HG02884 (cell line): Measurements from ENCODE around the gene PSTPIP2.
"Not testable (repeated sequence)": the region's sequence is repeated elsewhere in the genome, so short reads cannot be mapped to it uniquely, and the experiment has no call there.

Source experiments
- ATAC-seq: cut with Tn5 transposase; IDR thresholded peaks from one replicate; pipeline ENCODE4 v1.9.1; 2021; ENCODE audit warnings: mild to moderate bottlenecking, moderate library complexity; ENCODE audit not compliant: unreplicated experiment

PSTPIP2 gene

GRCh38 chr18:46070815-46071652 is 1.0 kb downstream of the PSTPIP2 start:
- ATAC-seq, result no peak

- no peak for ATAC-seq
These were observed 1.8 kb downstream of the PSTPIP2 start for GRCh38 chr18:46070232-46070631.

DNA sequence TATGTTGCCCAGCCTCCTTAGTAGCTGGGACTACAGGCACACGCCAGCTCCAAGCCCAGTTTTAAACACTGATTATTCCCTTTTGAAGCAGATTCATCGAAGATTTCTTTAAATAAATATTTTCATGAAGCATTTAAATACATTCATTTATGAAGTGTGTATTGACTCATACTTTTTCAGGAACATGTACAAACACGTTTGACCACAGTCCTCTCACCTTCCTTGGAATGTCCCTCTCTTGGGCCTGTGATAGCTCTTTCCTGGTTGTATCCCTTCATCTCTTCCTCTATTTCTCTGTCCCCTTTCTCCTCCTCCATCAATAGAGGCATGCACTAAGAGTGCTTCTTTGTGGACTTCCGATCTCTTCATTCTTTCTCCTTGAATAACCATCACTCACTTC is 2.5 kb downstream of the PSTPIP2 start:
- no peak for ATAC-seq

GRCh38 chr18:46068763-46069162 is 3.3 kb downstream of the PSTPIP2 start:
- no peak for ATAC-seq

GRCh38 chr18:46067438-46068007 is 4.5 kb downstream of the PSTPIP2 start:
- no peak for ATAC-seq

DNA sequence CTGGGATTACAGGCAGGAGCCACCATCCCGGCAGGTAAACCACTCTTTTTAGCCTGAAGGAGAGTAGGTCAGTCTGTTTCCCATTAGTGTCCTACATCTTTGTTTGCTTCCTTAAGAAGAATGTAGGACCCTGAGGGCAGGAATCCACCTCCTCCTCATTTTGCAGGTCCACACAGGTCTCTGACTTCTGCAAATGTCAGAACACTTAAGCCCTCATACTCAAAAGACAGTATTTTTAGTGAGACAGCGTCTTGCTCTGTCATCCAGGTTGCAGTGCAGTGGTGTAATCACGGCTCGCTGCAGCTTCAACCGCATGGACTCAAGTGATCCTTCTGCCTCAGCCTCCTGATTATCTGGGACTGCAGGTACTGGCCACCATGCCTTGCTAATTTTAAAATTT is 9.3 kb downstream of the PSTPIP2 start:
- ATAC-seq, result no peak

GRCh38 chr18:46061796-46062195 is 10.3 kb downstream of the PSTPIP2 start:
- no peak for ATAC-seq

DNA sequence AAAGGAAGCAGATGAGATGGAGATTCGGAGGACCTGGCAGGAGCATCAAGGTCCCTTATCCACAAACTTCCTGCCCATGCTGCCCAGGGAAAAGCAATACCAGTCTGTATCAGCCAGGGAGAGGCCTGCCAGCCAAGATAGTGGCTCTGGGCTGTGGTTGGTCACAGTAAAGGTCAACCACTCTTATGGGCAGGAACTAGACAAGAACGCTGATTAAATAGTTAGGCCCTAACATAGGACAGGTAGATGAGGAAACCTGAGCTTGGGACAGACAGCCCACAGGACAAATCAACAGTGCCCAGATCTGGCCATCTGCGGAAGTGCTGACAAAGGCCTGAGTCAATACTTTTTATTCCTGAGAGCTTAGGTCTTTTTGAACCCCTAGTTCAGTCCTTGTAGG is 10.7 kb downstream of the PSTPIP2 start:
- ATAC-seq, result no peak

GRCh38 chr18:46060359-46060841 is 11.7 kb downstream of the PSTPIP2 start:
- no peak for ATAC-seq

GRCh38 chr18:46055838-46056230 is 16.2 kb downstream of the PSTPIP2 start:
- no peak for ATAC-seq

- no peak for ATAC-seq
These were observed 16.9 kb downstream of the PSTPIP2 start for GRCh38 chr18:46054956-46055837.

DNA sequence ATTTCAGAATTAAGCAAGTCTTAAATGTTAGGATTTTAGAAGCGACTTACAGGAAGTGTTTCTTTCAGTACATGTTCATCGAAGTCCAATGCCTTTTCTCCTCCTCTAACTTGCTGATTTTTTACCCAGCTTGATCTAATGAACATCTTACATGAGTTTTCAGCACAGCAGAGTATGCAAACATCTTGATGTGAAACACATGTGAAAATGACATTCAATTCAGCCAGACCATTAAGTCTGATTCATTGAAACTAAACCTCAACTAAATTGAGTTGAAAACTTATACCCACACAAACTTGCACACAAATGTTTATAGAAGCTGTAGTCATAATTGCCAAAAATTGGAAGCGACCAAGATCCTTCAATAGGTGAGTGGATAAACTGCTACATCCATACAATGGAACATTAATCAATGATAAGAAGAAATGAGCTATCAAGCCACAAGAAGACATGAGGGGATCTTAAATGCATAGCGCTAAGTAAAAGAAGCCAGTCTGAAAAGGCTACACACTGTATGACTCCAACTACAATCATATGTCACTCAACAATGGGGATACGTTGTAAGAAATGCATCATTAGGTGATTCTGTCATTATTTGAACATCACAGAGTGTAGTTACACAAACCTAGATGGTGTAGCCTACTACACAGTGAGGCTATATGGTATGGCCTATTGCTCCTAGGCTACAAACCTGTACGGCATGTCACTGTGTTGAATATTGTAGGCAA is 18.5 kb downstream of the PSTPIP2 start:
- ATAC-seq, result no peak

GRCh38 chr18:46051731-46052461 is 20.2 kb downstream of the PSTPIP2 start:
- no peak for ATAC-seq

DNA sequence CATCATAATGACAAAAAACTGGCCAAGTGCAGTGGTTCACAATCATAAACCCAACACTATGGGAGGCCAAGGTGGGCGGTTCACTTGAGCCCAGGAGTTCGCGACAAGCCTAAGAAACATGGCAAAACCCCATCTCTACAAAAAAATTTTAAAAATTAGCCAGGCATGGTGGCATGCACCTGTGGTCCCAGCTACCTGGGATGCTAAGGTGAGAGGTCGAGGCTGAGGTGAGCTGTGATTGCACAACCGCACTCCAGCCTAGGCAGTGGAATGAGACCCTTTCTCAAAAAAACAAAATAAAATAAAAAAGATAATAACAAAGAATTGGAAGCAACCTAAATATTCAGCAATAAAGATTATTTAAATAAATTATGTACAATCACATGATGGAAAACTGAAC is 21.8 kb downstream of the PSTPIP2 start:
- no peak for ATAC-seq

GRCh38 chr18:46048641-46049040 is 23.4 kb downstream of the PSTPIP2 start:
- no peak for ATAC-seq

- ATAC-seq, result not testable (repeated sequence)
These were observed 24.7 kb downstream of the PSTPIP2 start for GRCh38 chr18:46047369-46047768.

GRCh38 chr18:46046688-46047087 is 25.4 kb downstream of the PSTPIP2 start:
- ATAC-seq, result no peak

GRCh38 chr18:46046126-46046525 is 25.9 kb downstream of the PSTPIP2 start:
- no peak for ATAC-seq

- ATAC-seq, result no peak
These were observed 29.4 kb downstream of the PSTPIP2 start for GRCh38 chr18:46042571-46043123.

DNA sequence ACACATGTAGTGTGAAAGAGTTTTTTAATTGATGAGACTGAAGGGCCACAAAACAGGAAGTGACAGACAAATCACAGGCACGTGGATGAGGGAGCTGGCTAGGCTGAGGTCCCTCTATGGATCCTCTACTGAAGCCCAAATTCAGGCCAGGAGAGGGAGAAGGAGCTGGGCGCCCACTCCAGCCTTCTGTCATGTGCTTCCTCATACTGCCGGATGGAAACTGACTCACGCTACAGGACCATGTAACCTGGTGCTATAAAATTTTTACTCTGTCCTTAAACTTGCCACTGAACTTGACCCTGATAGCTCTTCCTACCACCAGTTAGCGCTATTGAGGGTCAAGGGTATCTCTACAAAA is 31.3 kb downstream of the PSTPIP2 start:
- ATAC-seq, result no peak
